Activated T-cell treated with anti-CD3 and anti-CD28 coated beads, Interleukin-2, amount 50 U/mL, for 48 hours (primary cell): Measurements from ENCODE around the gene OXTR.
"Not testable (repeated sequence)": the region's sequence is repeated elsewhere in the genome, so short reads cannot be mapped to it uniquely, and the experiment has no call there.

ENCODE experiments used
- DNase-seq, 2 experiments: peaks; one replicate each; pipeline ENCODE4 v3.0.0-alpha.2; 2020

The OXTR gene

DNA sequence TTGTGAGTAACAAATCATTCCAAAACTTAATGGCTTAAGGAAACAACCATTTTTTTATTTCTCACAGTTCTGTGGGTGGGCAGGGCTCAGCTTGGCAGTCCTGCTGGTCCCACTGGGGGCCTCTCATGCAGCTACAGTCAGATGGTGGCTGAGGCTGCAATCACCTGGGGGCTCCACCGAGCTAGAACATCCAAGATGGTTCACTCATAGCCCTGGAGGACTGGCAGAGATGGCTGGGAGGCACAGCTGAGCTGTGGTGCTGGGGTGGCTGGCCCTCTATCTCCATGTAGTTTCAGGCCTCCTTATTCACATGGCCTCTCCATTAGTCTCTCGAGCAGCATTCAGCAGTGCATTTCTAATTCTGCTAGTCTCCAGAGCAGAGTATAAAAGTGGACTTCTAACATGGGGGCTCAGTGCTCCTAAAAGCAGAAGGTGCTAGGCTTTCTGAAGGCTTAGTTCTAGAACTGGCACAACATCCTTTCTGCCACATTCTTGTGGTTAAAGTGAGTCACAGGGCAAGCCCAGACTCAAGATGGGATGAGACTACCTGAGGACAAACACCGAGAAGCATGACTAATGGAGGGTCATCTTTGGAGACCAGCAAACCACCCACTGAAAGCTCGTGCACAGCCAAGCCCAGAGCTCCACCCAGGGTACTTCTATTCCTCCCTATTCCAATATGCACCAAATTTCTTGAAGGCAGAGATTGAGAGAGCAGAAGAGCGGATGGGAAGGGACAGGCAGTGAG lies 29.5 kb downstream of the OXTR start:
- DNase-seq = no peak

DNA sequence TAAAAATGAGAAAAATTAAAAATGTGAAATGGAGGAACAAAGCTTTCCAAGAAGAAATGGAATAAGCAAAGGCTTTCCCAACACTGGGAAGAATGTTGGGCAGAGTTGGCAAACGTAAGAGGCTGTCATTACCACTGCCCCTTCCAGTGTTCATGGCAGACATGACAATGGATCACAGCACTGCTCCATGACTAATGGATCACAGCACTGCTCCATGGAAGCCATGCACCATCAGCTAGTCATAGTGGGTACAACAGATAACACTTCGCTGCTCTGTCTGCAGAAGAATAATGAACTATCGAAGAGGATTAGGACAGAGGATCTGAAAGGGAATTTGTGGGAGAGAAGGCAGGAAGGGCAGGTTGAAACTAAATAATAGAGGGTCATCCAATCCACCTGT lies 30.8 kb downstream of the OXTR start:
- DNase-seq = no peak

- DNase-seq = no peak
Observed at GRCh38 chr3:8737823-8738222, 31.6 kb downstream of the OXTR start.

DNA sequence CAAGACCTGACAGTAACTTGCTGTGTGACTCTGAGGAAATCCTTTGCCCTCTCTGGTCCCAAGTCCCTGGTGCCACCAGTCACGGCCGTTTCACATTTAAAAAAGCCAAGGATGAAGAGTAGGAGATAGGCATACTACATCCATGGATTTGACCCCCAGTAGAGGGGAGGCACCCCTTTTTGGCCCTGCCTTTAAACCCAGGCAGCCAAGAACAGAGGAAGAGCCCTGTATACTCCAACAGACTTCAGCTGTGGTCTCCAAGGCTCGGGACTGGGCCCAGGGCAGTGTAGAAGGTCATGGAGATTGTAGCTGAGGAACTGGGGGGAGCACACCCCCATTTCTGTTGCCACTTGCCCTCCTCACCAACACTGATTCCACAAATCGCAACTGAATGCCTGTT lies 32.1 kb downstream of the OXTR start:
- DNase-seq = no peak

GRCh38 chr3:8736436-8736835 lies 33.0 kb downstream of the OXTR start:
- DNase-seq = no peak

DNA sequence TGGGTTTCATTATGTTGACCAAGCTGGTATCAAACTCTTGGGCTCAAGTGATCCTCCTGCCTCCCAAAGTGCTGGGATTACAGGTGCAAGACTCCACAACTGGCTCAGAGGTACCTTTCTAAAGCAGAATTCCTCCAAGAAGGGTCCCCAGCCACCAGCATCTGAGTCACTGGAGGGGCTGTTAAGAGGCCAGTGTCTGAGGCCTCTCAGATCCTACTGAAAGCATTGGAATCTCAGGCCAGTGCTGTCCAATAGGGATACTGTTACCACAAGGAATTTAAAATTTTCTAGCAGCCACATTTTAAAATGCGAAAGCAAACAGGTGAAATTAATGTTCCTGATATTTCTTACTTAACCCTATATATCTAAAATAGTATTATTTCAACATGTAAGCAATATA lies 34.5 kb downstream of the OXTR start:
- DNase-seq = no peak

- no peak for DNase-seq
Observed at GRCh38 chr3:8734137-8734878, 35.1 kb downstream of the OXTR start.

GRCh38 chr3:8733332-8734094 lies 35.9 kb downstream of the OXTR start, which contains the start of gene CAV3:
TSS of gene CAV3 (plus strand) at chr3:8733802. CDS start at chr3:8733877, 75 bp downstream.
- DNase-seq = no peak

GRCh38 chr3:8732413-8732812 lies 37.0 kb downstream of the OXTR start:
- no peak for DNase-seq

DNA sequence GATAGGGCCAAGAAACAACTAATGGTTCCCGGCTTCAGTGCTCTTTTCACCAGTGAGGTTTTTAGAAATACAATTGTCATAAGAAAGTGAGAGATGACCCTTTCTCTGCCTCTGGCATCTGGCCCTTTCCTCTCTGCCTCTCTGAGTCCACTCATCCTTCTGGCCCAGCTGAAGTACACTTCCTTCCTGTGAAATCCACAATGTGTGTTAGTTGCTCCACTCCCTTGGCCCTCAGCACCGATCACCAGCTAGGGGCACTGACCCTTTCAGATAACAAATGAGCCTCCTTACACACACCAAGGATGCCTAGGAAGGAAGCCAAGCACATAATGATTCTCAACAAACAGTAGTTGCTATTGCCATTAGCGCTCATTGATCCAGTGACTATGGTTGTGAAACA lies 38.8 kb downstream of the OXTR start:
- DNase-seq = no peak

DNA sequence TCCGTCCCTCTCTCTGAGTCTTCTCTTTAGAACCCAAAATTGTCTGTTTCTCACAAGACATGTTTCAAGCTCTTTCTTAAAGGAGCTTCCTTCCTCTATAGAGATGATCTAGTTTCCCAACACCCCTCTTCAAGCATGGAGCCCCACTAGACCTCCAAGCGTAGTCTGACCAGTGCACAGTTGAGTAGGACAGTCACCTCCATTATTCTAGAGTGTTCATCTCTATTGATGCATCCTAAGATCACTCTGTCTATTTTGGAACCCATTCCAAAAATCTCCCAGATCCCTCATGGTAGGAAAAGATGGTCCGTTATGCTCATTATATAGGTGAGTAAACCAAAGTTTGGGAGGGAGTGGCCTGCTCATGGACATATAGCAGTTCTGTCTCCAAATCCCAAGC lies 39.9 kb downstream of the OXTR start:
- no peak for DNase-seq

DNA sequence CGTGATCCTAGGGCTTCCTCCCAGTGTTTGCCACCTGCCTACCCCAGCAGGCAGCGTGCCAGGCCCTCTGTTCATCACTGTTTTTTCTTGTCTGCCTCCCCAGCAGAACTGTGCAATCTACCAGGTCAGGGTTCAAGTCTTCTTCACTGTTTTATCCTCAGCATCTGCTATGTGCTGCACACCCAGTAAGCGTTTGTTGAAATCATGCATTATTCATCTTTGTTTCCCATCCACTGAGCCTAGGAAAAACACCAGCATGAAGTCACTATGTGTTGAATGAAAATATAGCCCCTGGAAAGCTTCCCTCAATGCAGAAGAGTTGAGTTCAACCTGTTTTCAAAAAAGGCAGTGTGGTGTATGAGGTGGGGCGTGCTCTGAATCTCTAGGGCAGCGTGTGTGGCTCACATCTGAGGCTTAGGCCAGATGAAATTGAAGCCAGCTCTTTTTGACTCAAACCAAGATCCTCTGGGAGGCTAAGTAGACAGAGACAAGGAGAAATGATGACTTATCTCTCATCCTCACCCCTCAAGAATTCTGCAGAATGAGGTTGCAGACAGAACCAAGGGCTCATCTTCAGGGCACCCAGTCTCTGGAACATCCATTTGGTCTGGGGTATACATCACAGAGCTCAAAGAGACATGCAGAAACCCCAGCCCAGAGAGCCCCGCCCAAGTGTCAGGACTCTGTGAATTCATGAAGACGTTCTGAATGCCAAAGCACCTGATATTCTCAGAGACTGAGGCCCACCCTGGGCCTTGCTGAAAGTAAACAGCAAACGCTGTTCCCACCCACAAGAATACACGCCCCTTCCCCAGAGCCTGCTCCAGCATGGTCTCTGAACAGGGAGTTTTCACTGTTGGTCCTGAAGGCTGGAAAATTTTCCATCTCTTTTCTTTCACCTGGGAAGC lies 41.6 kb downstream of the OXTR start:
- DNase-seq = no peak

DNA sequence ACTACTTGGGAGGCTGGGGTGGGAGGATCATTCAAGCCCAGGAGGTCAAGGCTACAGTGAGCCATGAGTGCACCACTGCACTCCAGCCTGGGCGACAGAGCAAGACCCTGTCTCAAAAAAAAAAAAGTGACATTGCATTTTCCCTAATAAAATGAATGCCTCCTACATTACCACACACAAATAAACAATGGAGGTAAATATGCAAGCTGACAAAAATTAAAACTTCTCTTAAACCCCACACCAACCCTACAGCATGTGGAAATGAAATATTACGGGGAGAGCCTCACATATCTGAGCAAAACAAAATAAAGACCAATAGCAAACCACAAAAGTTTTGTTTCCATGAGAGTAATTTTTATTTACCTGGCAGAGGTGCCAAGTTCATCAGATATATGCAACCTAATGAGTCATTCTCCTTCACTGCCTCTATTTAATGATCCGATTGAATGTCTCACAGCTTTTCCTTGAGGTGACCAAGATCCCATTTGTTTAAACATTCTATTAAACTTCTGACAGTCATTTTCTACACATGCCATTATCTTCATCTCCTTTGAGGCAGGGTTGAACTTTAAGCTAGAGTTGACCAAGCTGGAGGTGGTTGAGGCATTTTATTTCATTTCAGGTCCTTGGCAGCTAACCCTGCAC lies 45.2 kb downstream of the OXTR start:
- no peak for DNase-seq

- no peak for DNase-seq
Observed at GRCh38 chr3:8723612-8724011, 45.8 kb downstream of the OXTR start.

- DNase-seq = no peak
Observed at GRCh38 chr3:8722808-8723207, 46.6 kb downstream of the OXTR start.

DNA sequence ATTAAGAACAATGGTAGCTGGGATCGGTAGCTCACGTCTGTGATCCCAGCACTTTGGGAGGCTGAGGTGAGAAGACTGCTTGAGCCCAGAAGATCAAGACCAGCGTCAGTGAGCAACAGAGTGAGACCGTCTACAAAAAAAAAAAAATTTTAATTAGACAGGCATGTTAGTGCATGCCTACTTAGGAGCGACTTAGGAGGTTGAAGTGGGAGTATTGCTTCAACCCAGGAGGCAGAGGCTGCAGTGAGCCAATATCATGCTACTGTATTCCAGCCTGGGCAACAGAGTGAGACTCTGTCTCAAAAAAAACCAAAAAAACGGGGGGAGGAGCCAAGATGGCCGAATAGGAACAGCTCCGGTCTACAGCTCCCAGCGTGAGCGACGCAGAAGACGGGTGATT lies 53.7 kb downstream of the OXTR start:
- DNase-seq = not testable (repeated sequence)

GRCh38 chr3:8713901-8714759 lies 55.3 kb downstream of the OXTR start:
- DNase-seq = no peak

DNA sequence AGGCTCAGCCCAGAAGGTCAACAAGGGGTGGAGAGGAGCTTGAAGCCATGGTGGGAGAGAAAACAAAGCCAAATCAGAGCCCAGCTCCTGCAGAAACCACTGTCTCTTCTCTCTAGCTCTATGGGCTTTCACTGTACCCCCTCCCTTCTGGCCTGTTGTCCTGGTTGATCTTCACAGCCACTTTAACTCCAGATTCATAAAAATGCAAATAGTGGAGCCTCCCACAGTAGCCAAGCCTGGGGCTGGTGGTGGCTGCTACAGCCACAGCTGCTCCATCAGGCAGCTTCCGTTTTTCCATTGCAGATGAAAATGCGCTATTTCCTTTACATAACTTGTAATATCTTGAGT lies 56.5 kb downstream of the OXTR start:
- DNase-seq = no peak

DNA sequence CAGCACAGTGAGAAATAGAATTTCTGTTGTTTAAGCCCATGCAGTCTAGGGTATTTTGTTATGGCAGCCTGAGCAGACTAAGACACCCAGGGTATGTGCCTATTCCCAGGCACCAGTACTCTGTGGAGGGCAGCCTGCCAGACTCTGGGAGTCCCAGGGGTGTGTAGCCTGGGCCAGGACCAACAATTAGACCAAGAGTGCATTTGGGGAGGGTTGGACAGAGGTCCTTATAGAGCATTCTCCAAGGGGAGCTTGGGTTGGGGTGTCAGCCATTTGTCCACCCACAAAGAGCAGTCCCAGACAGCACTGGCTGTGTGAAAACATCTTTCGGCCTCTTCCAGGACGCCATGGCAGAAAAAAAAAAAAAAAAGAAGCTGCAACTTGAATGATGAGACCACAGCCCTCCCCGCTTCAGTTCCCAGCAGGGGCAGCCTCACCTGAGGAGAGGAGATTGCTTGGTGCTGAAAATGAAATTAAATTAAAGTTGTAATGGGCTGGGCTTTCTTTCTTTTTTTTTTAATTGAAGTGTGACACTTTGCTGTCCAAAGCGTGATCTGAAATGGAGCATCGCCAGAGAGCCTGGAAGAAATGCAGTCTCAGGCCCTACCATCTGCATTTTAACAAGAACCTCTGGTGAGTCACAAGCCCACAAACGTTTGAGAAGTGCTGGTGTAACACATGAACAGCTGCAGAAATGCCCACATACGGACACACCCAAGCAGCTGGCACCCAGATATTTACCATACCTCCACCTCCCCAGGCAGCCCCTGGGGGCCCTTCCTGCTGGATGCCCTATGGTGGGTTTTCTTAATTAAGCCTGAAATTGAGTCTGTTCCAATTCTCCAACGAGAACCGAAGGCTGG lies 57.1 kb downstream of the OXTR start:
- DNase-seq = no peak
